GM23338 (cell line): ENCODE data around the gene FBXO11.

Source experiments
- CTCF ChIP-seq, 2 experiments: fragments of 200-600 bp in 1 of 2; sonication (generic) in 1 of 2; conservative IDR thresholded peaks; 2 replicates each; pipeline versions ENCODE4 v1.5.1 to v1.6.1; 2016 to 2017; ENCODE audit warnings: antibody characterized with exemption in 2 of 2, low read depth in 2 of 2, mild to moderate bottlenecking in 2 of 2, moderate library complexity in 1 of 2
- TF ChIP-seq, protein P1 (sequence below): IDR thresholded peaks from one replicate; pipeline ENCODE4 v1.6.1; 2018; ENCODE audit warnings: antibody characterized with exemption; ENCODE audit not compliant: unreplicated experiment

DNA sequence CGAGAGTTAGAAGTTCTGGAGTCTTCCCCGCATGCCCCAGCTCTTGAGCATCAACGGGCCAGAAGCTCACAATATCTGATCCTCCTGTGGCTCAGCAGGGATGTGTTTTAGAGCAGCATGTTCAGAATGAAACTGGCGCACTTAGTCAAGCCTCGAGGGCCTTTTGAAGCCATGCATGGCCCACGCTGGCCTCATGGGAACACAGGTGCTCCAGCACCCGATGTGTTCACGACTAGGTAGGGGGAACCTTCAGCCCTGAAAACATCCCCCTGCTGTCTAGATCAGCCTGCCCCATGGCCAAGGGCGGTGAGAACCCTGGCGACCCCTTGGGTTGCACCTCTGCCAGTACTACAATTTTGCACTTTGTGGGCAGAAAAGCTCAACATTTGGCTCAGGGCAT, 90.5 kb downstream of the FBXO11 start:
- no peak for TF ChIP-seq CTCF (conservative IDR thresholded peaks at IDR 0.05; ENCODE audit: low read depth in 2 of 2)
- TF ChIP-seq, protein P1, sequence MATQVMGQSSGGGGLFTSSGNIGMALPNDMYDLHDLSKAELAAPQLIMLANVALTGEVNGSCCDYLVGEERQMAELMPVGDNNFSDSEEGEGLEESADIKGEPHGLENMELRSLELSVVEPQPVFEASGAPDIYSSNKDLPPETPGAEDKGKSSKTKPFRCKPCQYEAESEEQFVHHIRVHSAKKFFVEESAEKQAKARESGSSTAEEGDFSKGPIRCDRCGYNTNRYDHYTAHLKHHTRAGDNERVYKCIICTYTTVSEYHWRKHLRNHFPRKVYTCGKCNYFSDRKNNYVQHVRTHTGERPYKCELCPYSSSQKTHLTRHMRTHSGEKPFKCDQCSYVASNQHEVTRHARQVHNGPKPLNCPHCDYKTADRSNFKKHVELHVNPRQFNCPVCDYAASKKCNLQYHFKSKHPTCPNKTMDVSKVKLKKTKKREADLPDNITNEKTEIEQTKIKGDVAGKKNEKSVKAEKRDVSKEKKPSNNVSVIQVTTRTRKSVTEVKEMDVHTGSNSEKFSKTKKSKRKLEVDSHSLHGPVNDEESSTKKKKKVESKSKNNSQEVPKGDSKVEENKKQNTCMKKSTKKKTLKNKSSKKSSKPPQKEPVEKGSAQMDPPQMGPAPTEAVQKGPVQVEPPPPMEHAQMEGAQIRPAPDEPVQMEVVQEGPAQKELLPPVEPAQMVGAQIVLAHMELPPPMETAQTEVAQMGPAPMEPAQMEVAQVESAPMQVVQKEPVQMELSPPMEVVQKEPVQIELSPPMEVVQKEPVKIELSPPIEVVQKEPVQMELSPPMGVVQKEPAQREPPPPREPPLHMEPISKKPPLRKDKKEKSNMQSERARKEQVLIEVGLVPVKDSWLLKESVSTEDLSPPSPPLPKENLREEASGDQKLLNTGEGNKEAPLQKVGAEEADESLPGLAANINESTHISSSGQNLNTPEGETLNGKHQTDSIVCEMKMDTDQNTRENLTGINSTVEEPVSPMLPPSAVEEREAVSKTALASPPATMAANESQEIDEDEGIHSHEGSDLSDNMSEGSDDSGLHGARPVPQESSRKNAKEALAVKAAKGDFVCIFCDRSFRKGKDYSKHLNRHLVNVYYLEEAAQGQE, result no peak
